ENCODE data around the gene MAN1C1. TPM values are rescaled to one million over a fixed set of nuclear protein-coding genes. Genes with fewer than 3 reads are reported as not detected.

MAN1C1 gene
- total RNA-seq, 1 donor from 2014 or later, result 5.4 TPM

DNA sequence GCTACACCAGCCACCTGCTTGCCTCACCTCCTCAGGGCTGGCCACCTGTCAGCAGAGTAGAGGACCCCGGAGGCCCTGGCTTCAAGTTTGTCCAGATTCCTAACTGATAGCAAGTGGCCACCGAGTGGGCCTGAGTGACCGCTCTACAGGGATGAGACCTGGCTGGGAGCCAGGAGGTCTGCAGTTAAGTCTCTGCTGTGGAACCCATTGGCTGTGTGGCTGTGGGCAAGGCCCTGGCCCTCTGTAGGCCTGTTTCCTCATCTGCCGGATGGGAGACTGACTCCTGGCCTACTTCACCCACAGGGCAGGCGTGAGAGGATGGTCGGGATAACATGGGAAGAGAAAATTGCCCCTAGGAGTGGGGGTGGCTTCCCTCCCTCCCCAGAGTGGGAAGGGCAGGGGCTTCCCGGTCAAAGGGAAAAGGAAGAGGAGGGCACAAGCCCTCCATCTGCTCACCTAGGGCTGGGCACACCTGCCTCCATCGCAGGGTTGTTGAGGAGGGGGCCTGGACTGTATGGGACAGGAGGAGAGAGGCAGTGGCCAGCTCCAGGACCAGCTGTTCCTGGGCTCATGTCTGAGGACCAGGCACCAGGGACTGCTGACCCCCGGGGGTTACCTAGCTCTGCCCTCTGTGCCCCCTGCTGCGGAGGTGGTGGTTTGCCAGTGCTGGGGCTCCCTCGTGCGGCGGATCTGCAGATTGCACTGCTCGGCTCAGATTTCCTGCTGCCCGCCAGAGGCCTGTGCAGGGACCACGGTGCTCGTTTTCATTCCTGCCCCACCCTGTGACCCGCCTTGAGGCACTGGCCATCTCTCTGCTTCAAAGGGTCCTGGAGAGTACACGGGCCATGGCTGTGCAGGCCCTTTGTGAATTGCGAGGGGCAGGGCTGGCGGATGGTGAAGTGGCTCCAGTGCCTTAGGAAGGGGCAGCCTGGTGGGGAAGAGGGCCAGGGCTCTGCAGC lies 194.0 kb downstream of the MAN1C1 start:
- H3K36me3 Mint-ChIP-seq (ENCODE audit: unreplicated experiment), result no peaks in the 10 kb centered on the region
- H3K27ac Mint-ChIP-seq (ENCODE audit: unreplicated experiment), result peak overlapping the region; percentile 48
- no peaks in the 10 kb centered on the region for H3K27me3 Mint-ChIP-seq (ENCODE audit: unreplicated experiment)
- peak; percentile 94 for TF ChIP-seq CTCF (IDR thresholded peaks at IDR 0.05; ENCODE audit: partially characterized antibody, unreplicated experiment)
- H3K4me1 Mint-ChIP-seq (ENCODE audit: low read depth, unreplicated experiment), result peaks cover 6% of the 10 kb centered on the region
- no peaks in the 10 kb centered on the region for H3K9me3 Mint-ChIP-seq (ENCODE audit: unreplicated experiment)
- DNase-seq, result peak; percentile 92
- H3K4me3 Mint-ChIP-seq (ENCODE audit: unreplicated experiment), result no peak overlapping the region

DNA sequence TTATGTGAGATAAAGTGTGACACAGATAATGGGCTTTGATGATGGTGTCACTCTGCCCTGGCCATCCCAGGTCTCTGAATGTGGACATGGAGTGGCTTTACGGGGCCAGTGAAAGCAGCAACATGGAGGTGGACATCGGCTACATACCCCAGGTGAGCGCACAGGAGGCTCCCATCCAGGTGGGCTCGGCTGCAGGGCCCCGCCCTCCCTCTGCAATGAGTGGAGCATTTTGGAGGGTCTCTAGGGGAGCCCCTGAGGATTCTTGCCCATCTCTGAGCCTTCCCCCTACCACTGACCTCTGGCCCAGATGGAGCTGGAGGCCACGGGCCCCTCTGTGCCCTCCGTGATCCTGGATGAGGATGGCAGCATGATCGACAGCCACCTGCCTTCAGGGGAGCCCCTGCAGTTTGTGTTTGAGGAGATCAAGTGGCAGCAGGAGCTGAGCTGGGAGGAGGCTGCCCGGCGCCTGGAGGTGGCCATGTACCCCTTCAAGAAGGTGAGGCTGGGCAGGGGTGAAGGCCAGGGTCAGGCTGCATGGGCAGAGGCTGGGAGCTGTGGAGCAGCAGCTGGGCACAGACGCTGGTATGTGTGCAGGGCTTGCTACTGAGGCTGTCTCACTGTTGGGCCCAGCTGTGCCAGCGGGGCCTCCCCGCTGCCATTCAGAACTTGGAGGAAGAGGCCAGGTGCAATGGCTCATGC lies 194.9 kb downstream of the MAN1C1 start:
- TF ChIP-seq CTCF (IDR thresholded peaks at IDR 0.05; ENCODE audit: partially characterized antibody, unreplicated experiment), result no peak
- Mint-ChIP-seq H3K36me3 (ENCODE audit: unreplicated experiment) (no peaks in the 10 kb centered on the region), H3K27ac (ENCODE audit: unreplicated experiment) (no peak overlapping the region), H3K27me3 (ENCODE audit: unreplicated experiment) (peaks cover 1% of the 10 kb centered on the region), H3K4me3 (ENCODE audit: unreplicated experiment) (no peak overlapping the region), H3K9me3 (ENCODE audit: unreplicated experiment) (no peaks in the 10 kb centered on the region), H3K4me1 (ENCODE audit: low read depth, unreplicated experiment) (peaks cover 6% of the 10 kb centered on the region)
- no peak for DNase-seq

GRCh38 chr1:25813071-25813733 lies 196.6 kb downstream of the MAN1C1 start:
- no peaks in the 10 kb centered on the region for H3K9me3 Mint-ChIP-seq (ENCODE audit: unreplicated experiment)
- peaks cover 1% of the 10 kb centered on the region for H3K27me3 Mint-ChIP-seq (ENCODE audit: unreplicated experiment)
- no peak overlapping the region for H3K27ac Mint-ChIP-seq (ENCODE audit: unreplicated experiment)
- DNase-seq, result no peak
- H3K4me3 Mint-ChIP-seq (ENCODE audit: unreplicated experiment), result no peak overlapping the region
- H3K36me3 Mint-ChIP-seq (ENCODE audit: unreplicated experiment), result no peaks in the 10 kb centered on the region
- no peak for TF ChIP-seq CTCF (IDR thresholded peaks at IDR 0.05; ENCODE audit: partially characterized antibody, unreplicated experiment)
- H3K4me1 Mint-ChIP-seq (ENCODE audit: low read depth, unreplicated experiment), result peaks cover 9% of the 10 kb centered on the region

- no peak overlapping the region for H3K27ac Mint-ChIP-seq (ENCODE audit: unreplicated experiment)
- no peaks in the 10 kb centered on the region for H3K36me3 Mint-ChIP-seq (ENCODE audit: unreplicated experiment)
- H3K27me3 Mint-ChIP-seq (ENCODE audit: unreplicated experiment), result peaks cover 1% of the 10 kb centered on the region
- H3K9me3 Mint-ChIP-seq (ENCODE audit: unreplicated experiment), result no peaks in the 10 kb centered on the region
- TF ChIP-seq CTCF (IDR thresholded peaks at IDR 0.05; ENCODE audit: partially characterized antibody, unreplicated experiment), result no peak
- DNase-seq, result no peak
- peaks cover 16% of the 10 kb centered on the region for H3K4me1 Mint-ChIP-seq (ENCODE audit: low read depth, unreplicated experiment)
- H3K4me3 Mint-ChIP-seq (ENCODE audit: unreplicated experiment), result no peak overlapping the region
Measured at GRCh38 chr1:25813734-25814471, 197.3 kb downstream of the MAN1C1 start.
